GM12878 (cell line): ENCODE data around the gene STAB2. TPM values are rescaled to one million over a fixed set of nuclear protein-coding genes. Genes with fewer than 3 reads are reported as not detected.

Experiments
- ATAC-seq: fragments of 200-7000 bp; cut with Tn5 transposase; 3 replicates; pipeline ENCODE4 v1.9.1; 2020; ENCODE audit warnings: mild to moderate bottlenecking, moderate library complexity
- BruUV-seq: library from RNA; stranded (reverse); fragments of 400-500 nt; replicated peaks from 2 replicates; lab custom pipeline; 2021; lab: Mats Ljungman, UMichigan
- CTCF ChIA-PET: fragments of 300-600 bp; sonication (Branson Sonifier 250); formaldehyde crosslinking; extraction: SDS; loops from one replicate; lab custom pipeline; 2021; ENCODE audit warnings: inconsistent platforms; lab: Yijun Ruan, JAX
- POLR2A ChIA-PET: fragments of 350-600 bp; formaldehyde crosslinking; extraction: SDS; loops from one replicate; lab custom pipeline; 2021; ENCODE audit warnings: inconsistent platforms; lab: Charles Lee
- RAD21 ChIA-PET: fragments of 300-600 bp; sonication (Branson Sonifier 250); formaldehyde crosslinking; loops from one replicate; lab custom pipeline; 2023; ENCODE audit warnings: antibody characterized with exemption; ENCODE audit not compliant: unreplicated experiment; lab: Charles Lee
- SMC1A ChIA-PET: fragments of 300-600 bp; sonication (Branson Sonifier 250); formaldehyde crosslinking; loops from one replicate; lab custom pipeline; 2023; ENCODE audit not compliant: unreplicated experiment, uncharacterized antibody; lab: Charles Lee
- DNase-seq: peaks from one replicate; pipeline ENCODE4 v3.0.0-alpha.2; 2011; ENCODE audit warnings: low read depth, low spot score
- FAIRE-seq: peaks from 3 replicates; lab custom pipeline; 2011; peaks lifted over from hg19 to GRCh38; lab: Jason Lieb, UNC
- H2AFZ ChIP-seq: 2 replicates; pipeline ENCODE4 v1.6.0; 2011; ENCODE audit warnings: low read depth, low read length, control low read depth; ENCODE audit not compliant: control insufficient read depth
- H3K27ac ChIP-seq: 2 replicates; pipeline ENCODE4 v1.5.1; 2011; ENCODE audit warnings: control low read depth; ENCODE audit not compliant: control insufficient read depth, insufficient read depth
- H3K27me3 ChIP-seq, 2 experiments: replicated peaks in 1 of 2; 2 replicates each; pipeline versions ENCODE4 v1.6.0 to v1.6.1; 2011; ENCODE audit warnings: low read length in 1 of 2; ENCODE audit not compliant: control insufficient read depth in 2 of 2, insufficient read depth in 2 of 2
- H3K36me3 ChIP-seq, 2 experiments: 2 replicates each; pipeline ENCODE4 v1.5.1; 2011; ENCODE audit warnings: low read length in 1 of 2; ENCODE audit not compliant: control insufficient read depth in 2 of 2, insufficient read depth in 2 of 2
- H3K4me1 ChIP-seq: 2 replicates; pipeline ENCODE4 v1.6.1; 2011; ENCODE audit warnings: mild to moderate bottlenecking, low read length, moderate library complexity, mixed read lengths; ENCODE audit not compliant: control insufficient read depth, insufficient read depth
- H3K4me2 ChIP-seq: 2 replicates; pipeline ENCODE4 v1.6.0; 2011; ENCODE audit warnings: control low read depth; ENCODE audit not compliant: control insufficient read depth, insufficient read depth
- H3K4me3 ChIP-seq: fragments of 200-600 bp; sonication (generic); 2 replicates; pipeline ENCODE4 v1.5.1; 2016
- H3K79me2 ChIP-seq: 2 replicates; pipeline ENCODE4 v1.6.0; 2011; ENCODE audit warnings: low read length; ENCODE audit not compliant: control insufficient read depth, insufficient read depth
- H3K9ac ChIP-seq: 2 replicates; pipeline ENCODE4 v1.8.0; 2011; ENCODE audit warnings: low read length, control low read depth, mixed read lengths; ENCODE audit not compliant: control insufficient read depth, insufficient read depth
- H3K9me3 ChIP-seq: replicated peaks from 3 replicates; pipeline ENCODE4 v1.5.1; 2011; ENCODE audit warnings: mild to moderate bottlenecking, low read length; ENCODE audit not compliant: control insufficient read depth, insufficient read depth
- H4K20me1 ChIP-seq: 2 replicates; pipeline ENCODE4 v1.6.0; 2011; ENCODE audit not compliant: control insufficient read depth, insufficient read depth
- BMI1 ChIP-seq: fragments of 450-650 bp; IDR thresholded peaks from 2 replicates; pipeline ENCODE4 v1.6.1; 2016; ENCODE audit warnings: mild to moderate bottlenecking, moderate library complexity, borderline replicate concordance
- FOXK2 ChIP-seq: fragments of 450-650 bp; IDR thresholded peaks from 2 replicates; pipeline ENCODE4 v1.6.1; 2017; ENCODE audit warnings: mild to moderate bottlenecking, moderate library complexity
- GATAD2B ChIP-seq: fragments of 450-650 bp; conservative IDR thresholded peaks from 2 replicates; pipeline ENCODE4 v1.6.1; 2017; ENCODE audit warnings: low read depth, mild to moderate bottlenecking, moderate library complexity
- HDAC6 ChIP-seq: fragments of 200-600 bp; sonication (generic); IDR thresholded peaks from one replicate; pipeline ENCODE4 v1.8.0; 2017; ENCODE audit warnings: antibody characterized with exemption; ENCODE audit not compliant: unreplicated experiment
- LARP7 ChIP-seq: fragments of 450-650 bp; IDR thresholded peaks from 2 replicates; pipeline ENCODE4 v1.6.1; 2017; ENCODE audit warnings: mild to moderate bottlenecking
- MEF2A ChIP-seq: IDR thresholded peaks from 2 replicates; pipeline ENCODE4 v1.6.1; 2011; ENCODE audit warnings: low read depth, mild to moderate bottlenecking, low read length, moderate library complexity; ENCODE audit not compliant: insufficient read depth
- MEF2B ChIP-seq: fragments of 450-650 bp; IDR thresholded peaks from 2 replicates; pipeline ENCODE4 v1.6.1; 2018; ENCODE audit warnings: mild to moderate bottlenecking, moderate library complexity; ENCODE audit not compliant: partially characterized antibody, poor library complexity, severe bottlenecking
- PML ChIP-seq: IDR thresholded peaks from 2 replicates; pipeline ENCODE4 v1.6.1; 2012; ENCODE audit warnings: low read length, inconsistent platforms
- SUPT20H ChIP-seq: IDR thresholded peaks from 2 replicates; pipeline ENCODE4 v1.6.1; 2011; ENCODE audit warnings: low read depth, mild to moderate bottlenecking, low read length, moderate library complexity, borderline replicate concordance; ENCODE audit not compliant: control insufficient read depth
- ZNF217 ChIP-seq: fragments of 450-650 bp; IDR thresholded peaks from 2 replicates; pipeline ENCODE4 v1.6.1; 2017; ENCODE audit warnings: antibody characterized with exemption, mild to moderate bottlenecking
- WGBS: methylation state at CpG from one replicate; pipeline ENCODE4 v1.1.6; 2016; ENCODE audit warnings: low lambda C conversion rate; ENCODE audit not compliant: insufficient replicate concordance, insufficient coverage; ENCODE audit errors: missing lambda C conversion rate; 5-methylcytosine and 5-hydroxymethylcytosine counted together
- in situ Hi-C: fragments of 300-500 bp; cut with MboI; formaldehyde crosslinking; loops from 9 replicates; pipeline ENCODE4 v1.14.3; 2018; ENCODE audit warnings: mixed read lengths
- intact Hi-C: fragments of 100-400 bp; cut with micrococcal nuclease; formaldehyde crosslinking; loops from one replicate; pipeline ENCODE4 v1.14.2; 2022; ENCODE audit not compliant: unreplicated experiment
- polyA plus RNA-seq, 11 experiments: library from polyadenylated mRNA; depleted of rRNA in 4 of 11; unstranded in 6 of 11; stranded (reverse) in 5 of 11; fragments of >200 nt; fragmentation: Nextera tagmentation in 4 of 11; fragmentation: Illumina TruSeq in 1 of 11; extraction: Ambion mirVana in 4 of 11; extraction: Trizol in 1 of 11; gene quantifications; 1 replicate in 1 of 11; 2 replicates in 10 of 11; pipeline versions ENCODE4 v1.2.1 to v1.2.3, GENCODE V29; 2011 to 2016; ENCODE audit warnings: inconsistent platforms in 2 of 11, missing spikeins in 2 of 11, low read depth in 1 of 11
- total RNA-seq, 4 experiments: library from RNA; depleted of rRNA in 3 of 4; stranded (reverse); fragments of >200 nt in 3 of 4; fragmentation: Illumina TruSeq in 1 of 4; extraction: Trizol in 1 of 4; gene quantifications; 2 replicates each; pipeline versions ENCODE4 v1.2.1 to v1.2.3, GENCODE V29; 2013 to 2021
- TF ChIP-seq, protein P1 (sequence below): fragments of 450-650 bp; IDR thresholded peaks from 2 replicates; pipeline ENCODE4 v1.6.1; 2016; ENCODE audit warnings: mild to moderate bottlenecking
- TF ChIP-seq, protein P2 (sequence below): IDR thresholded peaks from 2 replicates; pipeline ENCODE4 v1.6.1; 2012; ENCODE audit warnings: low read depth, low read length, improper control_type of control experiment
- TF ChIP-seq, protein P3 (sequence below): fragments of 450-650 bp; IDR thresholded peaks from 2 replicates; pipeline ENCODE4 v1.6.1; 2018; ENCODE audit warnings: mild to moderate bottlenecking, low read depth, moderate library complexity; ENCODE audit not compliant: partially characterized antibody
- TF ChIP-seq, protein P4 (sequence below): IDR thresholded peaks from 2 replicates; pipeline ENCODE4 v1.6.1; 2011; ENCODE audit warnings: low read depth, mild to moderate bottlenecking, low read length, moderate library complexity, borderline replicate concordance; ENCODE audit errors: extremely low read depth
- TF ChIP-seq, protein P5 (sequence below): fragments of 450-650 bp; formaldehyde crosslinking; IDR thresholded peaks from 2 replicates; pipeline ENCODE4 v1.4.0; 2022; ENCODE audit warnings: mild to moderate bottlenecking, moderate library complexity

The STAB2 gene
- total and polyA plus RNA-seq, 10 of the 15 experiments (the other 5 are each of a cell fraction or from before 2014, with no cell fraction given) = 0.37 TPM; not detected in 9

DNA sequence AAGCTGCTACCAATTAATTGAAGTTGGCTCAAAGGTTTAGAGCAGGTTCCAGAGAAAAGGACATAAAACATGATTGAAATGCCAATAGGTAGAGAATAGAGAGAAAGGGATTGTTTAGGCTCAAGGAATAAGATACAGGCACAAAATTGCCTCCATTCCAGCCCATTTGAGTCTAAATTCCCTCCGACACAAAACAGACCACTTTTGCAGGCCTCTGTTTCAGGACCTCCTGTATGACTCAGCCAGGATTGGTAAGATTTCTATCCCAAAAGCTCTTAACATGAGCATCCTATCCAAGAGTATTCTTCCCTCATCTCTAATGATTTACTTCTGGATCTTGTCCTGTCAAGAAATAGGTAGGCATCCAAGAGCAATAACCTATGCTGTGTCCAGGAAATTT lies 123.5 kb downstream of the STAB2 start:
- peaks cover 0 to 3% of the 10 kb centered on the region in 2 experiments; a peak in 1 of 4 replicates for H3K27me3 ChIP-seq
- ATAC-seq (no peak), FAIRE-seq (no peak), DNase-seq (no peak)
- H3K9me3 ChIP-seq = no peaks in the 10 kb centered on the region
- no peak overlapping the region for H3K27ac ChIP-seq
- no peaks in the 10 kb centered on the region for H3K79me2 ChIP-seq
- no peak overlapping the region for H3K4me3 ChIP-seq
- CTCF ChIA-PET = no interaction called here
- no peaks in the 10 kb centered on the region for H4K20me1 ChIP-seq
- in situ Hi-C loops (no loop called here), intact Hi-C loops (no loop called here)
- no TSS peak for BruUV-seq
- no peaks in the 10 kb centered on the region for H3K36me3 ChIP-seq
- WGBS = 36% methylated on average over 1 of the region's 1 CpG
- no peaks in the 10 kb centered on the region for H3K4me1 ChIP-seq
- no peak overlapping the region for H2AFZ ChIP-seq
- SMC1A ChIA-PET = no interaction called here
- TF ChIP-seq LARP7 (no peak), GATAD2B (no peak), HDAC6 (no peak), PML (no peak), MEF2A (no peak), MEF2B (no peak), ZNF217 (no peak), SUPT20H (no peak), FOXK2 (no peak), BMI1 (no peak)
- TF ChIP-seq, protein P1, sequence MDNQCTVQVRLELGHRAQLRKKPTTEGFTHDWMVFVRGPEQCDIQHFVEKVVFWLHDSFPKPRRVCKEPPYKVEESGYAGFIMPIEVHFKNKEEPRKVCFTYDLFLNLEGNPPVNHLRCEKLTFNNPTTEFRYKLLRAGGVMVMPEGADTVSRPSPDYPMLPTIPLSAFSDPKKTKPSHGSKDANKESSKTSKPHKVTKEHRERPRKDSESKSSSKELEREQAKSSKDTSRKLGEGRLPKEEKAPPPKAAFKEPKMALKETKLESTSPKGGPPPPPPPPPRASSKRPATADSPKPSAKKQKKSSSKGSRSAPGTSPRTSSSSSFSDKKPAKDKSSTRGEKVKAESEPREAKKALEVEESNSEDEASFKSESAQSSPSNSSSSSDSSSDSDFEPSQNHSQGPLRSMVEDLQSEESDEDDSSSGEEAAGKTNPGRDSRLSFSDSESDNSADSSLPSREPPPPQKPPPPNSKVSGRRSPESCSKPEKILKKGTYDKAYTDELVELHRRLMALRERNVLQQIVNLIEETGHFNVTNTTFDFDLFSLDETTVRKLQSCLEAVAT = no peak
- TF ChIP-seq, protein P2, sequence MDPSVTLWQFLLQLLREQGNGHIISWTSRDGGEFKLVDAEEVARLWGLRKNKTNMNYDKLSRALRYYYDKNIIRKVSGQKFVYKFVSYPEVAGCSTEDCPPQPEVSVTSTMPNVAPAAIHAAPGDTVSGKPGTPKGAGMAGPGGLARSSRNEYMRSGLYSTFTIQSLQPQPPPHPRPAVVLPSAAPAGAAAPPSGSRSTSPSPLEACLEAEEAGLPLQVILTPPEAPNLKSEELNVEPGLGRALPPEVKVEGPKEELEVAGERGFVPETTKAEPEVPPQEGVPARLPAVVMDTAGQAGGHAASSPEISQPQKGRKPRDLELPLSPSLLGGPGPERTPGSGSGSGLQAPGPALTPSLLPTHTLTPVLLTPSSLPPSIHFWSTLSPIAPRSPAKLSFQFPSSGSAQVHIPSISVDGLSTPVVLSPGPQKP = no peak
- TF ChIP-seq, protein P3, sequence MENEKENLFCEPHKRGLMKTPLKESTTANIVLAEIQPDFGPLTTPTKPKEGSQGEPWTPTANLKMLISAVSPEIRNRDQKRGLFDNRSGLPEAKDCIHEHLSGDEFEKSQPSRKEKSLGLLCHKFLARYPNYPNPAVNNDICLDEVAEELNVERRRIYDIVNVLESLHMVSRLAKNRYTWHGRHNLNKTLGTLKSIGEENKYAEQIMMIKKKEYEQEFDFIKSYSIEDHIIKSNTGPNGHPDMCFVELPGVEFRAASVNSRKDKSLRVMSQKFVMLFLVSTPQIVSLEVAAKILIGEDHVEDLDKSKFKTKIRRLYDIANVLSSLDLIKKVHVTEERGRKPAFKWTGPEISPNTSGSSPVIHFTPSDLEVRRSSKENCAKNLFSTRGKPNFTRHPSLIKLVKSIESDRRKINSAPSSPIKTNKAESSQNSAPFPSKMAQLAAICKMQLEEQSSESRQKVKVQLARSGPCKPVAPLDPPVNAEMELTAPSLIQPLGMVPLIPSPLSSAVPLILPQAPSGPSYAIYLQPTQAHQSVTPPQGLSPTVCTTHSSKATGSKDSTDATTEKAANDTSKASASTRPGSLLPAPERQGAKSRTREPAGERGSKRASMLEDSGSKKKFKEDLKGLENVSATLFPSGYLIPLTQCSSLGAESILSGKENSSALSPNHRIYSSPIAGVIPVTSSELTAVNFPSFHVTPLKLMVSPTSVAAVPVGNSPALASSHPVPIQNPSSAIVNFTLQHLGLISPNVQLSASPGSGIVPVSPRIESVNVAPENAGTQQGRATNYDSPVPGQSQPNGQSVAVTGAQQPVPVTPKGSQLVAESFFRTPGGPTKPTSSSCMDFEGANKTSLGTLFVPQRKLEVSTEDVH = no peak
- TF ChIP-seq, protein P4, sequence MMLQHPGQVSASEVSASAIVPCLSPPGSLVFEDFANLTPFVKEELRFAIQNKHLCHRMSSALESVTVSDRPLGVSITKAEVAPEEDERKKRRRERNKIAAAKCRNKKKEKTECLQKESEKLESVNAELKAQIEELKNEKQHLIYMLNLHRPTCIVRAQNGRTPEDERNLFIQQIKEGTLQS = no peak
- TF ChIP-seq, protein P5, sequence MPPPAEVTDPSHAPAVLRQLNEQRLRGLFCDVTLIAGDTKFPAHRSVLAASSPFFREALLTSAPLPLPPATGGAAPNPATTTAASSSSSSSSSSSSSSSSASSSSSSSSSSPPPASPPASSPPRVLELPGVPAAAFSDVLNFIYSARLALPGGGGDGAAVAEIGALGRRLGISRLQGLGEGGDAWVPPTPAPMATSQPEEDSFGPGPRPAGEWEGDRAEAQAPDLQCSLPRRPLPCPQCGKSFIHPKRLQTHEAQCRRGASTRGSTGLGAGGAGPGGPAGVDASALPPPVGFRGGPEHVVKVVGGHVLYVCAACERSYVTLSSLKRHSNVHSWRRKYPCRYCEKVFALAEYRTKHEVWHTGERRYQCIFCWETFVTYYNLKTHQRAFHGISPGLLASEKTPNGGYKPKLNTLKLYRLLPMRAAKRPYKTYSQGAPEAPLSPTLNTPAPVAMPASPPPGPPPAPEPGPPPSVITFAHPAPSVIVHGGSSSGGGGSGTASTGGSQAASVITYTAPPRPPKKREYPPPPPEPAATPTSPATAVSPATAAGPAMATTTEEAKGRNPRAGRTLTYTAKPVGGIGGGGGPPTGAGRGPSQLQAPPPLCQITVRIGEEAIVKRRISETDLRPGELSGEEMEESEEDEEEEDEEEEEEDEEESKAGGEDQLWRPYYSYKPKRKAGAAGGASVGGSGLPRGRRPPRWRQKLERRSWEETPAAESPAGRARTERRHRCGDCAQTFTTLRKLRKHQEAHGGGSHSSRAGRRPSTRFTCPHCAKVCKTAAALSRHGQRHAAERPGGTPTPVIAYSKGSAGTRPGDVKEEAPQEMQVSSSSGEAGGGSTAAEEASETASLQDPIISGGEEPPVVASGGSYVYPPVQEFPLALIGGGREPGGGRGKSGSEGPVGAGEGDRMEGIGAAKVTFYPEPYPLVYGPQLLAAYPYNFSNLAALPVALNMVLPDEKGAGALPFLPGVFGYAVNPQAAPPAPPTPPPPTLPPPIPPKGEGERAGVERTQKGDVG (CRISPR knock-in tag) = no peak
- POLR2A ChIA-PET = no interaction called here
- no peak overlapping the region for H3K9ac ChIP-seq
- RAD21 ChIA-PET = no interaction called here
- H3K4me2 ChIP-seq = no peak overlapping the region
